DMS114 treated with DMSO at 0.1 percent for 48 hours (cell line): ENCODE data around the gene KIF1A.
"Not testable (repeated sequence)": the region's sequence is repeated elsewhere in the genome, so short reads cannot be mapped to it uniquely, and the experiment has no call there.

Experiments
- DNase-seq: peaks from one replicate; lab custom pipeline; 2025; ENCODE audit not compliant: unreplicated experiment; lab: John Stamatoyannopoulos, UW

The KIF1A gene

DNA sequence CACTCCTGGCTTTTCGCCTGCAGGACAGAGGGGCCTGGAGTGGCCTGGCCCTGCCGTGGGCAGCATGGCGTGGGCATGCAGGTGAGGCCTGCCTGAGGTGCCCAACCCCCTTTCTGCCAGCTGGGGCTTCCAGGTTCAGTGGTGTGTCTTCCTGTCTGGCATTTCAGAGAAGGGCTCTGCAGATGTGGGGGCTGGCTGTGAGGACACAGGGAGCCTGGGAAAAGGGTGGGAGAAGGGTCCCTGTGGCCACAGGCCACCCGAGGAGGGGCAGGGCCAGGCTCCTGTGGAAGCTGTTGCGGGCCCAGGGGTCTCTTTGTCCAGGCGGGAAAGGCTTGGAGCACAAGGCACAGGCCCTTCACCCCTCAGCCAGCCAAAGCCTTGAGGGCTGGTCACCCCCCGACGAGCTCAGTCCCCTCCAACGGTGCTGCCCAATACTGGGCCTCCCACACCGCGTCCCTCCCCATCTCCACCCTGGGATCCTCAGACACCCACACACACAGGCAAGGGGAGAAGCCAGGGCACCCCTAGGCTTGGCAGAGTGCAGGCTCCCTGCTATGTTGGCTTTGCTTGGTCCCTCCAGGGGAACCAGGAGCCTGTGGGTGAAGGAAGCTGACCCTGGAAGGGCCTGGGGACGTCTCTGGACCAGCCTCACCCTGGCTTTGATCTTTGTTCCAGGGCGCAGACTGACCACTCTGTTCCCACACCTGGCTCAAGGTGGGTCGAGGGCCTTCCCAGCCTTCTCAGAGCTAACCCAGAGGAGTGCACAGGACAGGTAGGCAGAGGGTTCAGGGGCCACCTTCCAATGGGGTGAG, 132.1 kb downstream of the KIF1A start:
- no peak for DNase-seq

DNA sequence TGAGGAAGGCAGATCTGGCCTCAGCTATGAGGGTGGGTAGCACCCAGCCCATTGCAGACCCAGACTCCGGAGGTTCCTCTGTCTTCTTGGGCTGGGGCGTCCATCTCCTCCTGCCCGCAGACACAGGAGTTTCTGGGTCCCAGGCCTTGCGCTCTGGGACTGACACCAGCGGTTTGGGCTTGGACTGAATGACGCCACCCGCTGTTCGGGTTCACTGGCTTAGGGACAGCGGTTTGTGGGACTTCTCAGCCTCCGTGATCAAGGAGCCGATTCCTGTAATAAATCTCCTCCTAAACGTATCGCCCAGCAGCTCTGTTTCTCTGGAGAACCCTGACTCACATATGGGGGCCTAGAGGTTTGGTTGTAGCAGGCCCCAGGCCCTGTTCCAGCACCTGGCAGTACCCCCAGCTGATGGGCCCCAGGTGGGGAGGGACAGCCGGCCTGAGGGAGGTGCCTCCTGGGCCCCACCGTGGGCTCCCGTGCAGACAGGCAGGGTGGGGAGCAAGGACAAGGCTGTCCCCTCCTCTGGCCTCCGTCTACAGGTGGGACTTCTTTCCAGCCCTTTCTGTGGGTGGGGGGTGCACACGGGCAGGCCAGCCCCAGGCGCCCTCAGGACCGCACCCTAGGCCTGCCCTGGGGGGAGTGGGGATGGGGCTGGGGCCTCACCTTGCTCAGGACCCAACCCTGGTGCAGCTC, 132.8 kb downstream of the KIF1A start:
- no peak for DNase-seq

DNA sequence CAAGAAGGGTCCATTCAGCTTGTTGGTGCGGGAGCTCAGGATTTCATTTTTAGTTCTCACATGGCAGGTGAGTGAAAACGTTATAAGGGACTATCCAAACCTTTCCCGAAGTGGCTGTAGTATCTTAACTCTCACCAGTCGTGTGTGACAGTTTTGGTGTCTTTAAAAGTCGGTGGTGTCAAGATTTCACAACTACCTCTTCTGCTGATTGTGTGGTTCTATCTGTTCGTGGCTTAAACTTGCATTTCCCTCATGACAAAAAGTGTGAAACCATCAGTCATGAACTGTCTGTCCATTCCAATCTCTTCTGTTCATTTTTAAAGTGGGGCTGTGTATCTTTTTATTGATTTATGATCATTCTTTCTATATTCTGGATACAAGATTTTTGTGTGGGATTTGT, 133.6 kb downstream of the KIF1A start:
- no peak for DNase-seq

DNA sequence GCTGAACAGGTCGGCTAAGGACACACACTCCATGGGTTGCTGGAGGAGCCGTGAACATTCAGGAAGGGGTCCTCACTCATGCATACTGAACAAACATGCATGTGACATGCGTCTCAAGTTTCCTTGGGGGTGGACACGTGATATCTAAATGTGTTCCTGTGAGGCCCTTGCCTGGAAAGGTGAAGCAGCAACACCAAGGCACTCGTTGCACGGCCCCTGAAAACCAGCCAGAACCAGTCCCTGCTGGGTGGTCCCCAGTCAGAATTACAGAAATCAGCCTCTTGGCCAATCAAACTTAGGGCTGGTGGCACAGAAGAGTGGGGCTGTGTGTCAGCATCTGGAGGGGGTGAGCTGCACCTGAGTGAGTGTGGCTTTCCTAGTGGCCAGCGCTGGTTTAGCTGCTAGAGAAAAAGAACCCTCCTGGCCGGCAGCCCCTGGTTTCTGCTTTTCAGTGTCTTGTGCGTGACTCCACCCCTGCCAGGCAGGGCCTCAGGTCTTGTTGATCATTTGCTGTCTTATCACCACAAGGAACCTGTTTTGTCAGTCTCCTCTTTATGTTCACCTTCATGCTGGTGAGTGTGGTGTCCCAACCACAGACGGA, 134.1 kb downstream of the KIF1A start:
- DNase-seq: no peak

DNA sequence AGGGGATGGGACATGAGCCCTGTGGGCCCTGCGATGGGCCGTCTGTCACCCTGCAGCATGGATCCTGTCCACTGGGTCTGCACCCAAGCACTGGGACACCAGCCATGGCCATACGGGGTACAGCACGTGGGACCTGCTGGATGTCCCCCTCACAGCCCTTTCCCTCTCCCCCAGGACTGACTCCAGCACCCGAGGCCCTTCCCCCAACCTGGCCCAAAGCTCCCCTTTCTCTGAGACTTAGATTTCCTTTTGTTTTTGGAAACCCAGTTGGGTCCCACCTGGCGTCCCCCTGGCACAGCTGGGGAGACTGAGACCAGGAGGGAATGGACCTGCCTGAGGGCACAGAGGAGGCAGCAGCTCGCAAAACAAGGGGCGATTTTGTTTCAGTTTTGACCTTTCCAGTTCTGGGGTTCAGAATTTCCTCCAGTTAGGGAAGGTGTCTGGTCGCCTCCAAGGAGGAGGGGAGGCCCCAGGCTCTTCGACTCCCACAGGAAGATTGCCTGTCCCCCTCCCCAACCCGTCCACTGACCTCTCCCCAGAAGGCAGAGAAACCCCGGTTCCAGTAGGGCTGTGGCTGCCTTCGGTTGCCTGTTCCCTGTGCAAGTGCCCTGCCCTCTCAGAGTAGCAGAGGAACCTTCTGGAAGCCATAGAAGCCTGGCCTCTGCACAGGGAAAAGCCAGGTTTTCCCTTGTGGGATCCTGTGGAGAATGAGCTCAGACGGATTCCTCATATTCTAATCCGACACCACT, 135.9 kb downstream of the KIF1A start:
- DNase-seq: not testable (repeated sequence)

DNA sequence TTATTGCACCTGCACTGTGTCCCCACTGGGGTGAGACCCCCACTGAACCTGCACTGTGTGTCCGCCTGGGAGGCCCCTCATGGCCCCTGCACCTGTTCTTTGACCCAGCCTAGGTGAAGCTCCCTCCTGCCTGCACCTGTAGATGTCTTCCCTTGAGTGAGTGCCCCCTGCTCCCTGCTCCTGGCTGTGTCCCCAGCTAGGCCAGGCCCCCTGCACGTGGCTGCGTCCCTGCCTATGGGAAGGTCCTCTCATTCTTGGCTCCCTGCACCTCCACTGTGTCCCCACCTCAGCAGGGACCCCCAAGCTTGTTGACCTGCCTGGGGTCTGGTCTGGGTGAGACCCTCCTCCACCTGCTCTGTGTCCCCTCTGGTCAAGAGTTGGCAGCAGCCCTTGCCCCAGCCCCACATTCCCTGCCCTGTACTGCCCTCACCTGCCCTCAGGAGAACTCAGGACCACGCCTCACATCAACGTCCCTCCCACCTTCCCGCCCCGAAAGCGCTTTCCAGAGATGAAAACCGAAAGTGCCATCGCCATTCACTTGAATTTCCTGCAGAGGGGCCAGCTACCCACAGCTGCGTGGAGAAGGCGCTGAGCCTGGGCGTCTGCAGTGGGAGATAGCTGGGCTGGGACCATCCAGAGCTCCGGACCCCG, 136.6 kb downstream of the KIF1A start:
- DNase-seq: not testable (repeated sequence)

DNA sequence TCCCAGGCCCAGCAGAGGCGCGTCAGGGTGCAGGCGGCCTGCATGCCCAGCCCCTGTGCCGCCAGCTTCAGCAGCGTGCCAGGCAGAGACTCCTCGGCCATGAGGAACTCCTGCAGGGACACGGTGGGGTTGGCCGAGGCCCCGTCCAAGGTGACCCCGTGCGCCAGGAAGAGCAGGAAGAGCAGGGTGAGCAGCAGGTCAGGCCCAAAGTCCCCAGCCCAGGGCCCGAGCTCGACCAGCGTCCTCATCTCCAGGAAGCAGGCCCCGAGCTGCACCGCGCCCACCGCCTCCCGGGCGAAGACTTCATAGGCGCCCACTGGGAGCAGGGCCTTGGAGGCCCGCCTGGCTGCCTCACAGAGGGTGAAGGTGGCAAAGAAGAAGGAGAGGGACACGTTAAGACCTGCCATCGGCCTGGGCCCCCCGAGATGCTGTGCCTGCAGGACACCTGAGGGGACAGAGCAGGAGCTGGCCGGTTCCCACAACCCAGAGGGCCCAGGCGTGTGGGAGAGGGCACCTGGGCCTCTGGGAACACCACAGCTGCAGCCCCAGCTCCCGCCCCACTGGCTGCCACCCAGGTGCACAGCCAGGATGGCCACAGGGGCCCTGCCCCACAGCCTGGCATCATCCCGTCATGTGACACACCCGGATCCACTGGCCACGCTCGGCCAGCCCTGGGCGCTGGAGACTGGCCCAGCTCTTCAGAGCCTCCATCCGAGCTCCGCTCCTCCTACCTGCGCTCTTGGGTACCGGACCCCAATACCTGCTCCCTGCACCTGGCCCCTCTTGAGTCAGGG, 137.4 kb downstream of the KIF1A start, which contains the start of gene AQP12B:
AQP12B (minus strand) TSS at position 455 of the 794 bp plus-strand sequence; CDS start at position 407, 48 bp downstream.
- not testable (repeated sequence) for DNase-seq

DNA sequence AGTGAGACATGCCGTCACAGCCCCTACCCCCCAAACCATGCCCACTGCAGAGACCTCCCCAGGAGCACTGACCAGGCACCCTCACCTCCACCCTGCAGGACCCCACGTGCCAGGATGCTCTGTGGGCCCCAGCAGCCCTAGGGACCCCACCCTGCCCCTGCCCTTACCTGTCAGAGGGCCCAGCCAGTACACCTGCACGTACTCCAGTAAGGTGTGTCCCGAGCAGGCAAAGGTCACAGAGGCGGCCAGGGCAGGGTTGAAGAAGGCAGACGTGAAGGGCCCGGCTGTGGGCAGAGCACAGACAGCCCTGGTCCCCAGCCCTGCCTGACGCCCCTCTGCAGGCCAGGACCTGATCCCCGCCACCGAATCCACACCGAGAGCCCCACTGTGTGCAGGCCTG, 139.8 kb downstream of the KIF1A start:
- not testable (repeated sequence) for DNase-seq

DNA sequence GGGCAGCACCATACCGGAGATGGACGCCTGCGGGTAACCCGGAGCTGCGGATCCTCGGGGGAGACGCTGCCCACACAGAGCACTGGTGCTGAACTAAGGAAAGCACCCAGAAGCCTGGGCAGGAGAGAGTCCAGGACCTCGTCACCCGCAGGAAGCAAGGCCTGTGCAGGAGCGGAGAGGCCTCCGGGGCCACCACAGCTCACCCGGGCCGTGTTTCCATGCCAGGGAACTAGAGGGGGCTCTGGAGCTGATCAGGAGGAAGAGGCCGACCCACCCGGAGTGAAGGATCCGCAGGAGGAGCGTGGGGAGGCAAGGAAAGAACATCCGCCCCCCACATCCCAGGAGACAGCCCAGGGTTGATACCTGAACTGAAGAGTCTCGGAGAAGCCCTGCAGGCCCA, 141.1 kb downstream of the KIF1A start:
- not testable (repeated sequence) for DNase-seq

DNA sequence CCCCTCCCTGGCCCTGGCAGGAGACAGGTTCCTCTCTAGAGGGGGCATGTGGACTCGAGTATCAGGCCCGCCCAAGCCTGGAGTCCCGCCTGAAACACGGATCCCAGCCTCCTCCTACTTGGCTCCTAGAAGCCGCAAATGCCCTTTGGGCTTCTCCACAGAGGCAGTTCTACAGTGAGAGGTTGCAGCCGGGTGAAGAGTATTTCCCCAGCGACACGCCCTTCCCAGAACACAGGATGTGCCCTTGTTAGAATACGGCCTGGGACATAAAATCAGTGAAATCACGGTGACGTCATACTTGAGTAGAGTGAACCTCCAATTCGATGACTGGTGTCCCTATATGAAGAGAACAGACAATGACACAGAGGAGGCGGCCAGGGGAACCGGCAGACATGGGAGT, 142.0 kb downstream of the KIF1A start:
- DNase-seq: not testable (repeated sequence)

DNA sequence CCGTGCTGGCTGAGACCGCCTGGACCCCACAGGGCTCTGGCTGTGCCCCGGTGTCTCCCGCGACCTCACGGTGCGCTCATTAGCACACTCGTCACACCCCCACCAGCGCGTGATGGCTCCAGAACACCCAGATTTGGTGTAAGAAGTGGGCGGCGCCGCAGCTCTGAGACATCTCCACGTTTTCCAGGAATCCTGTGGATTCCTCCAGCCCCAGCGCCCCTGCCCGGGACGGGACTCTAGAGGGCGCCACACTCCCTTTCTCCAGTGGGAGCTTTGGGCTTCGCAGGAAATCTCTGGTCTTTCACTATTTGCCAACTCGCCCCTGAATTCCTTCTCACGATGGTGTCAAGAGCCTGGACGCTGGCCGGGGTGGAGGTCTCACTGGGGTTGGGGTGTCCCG, 144.7 kb downstream of the KIF1A start:
- DNase-seq: not testable (repeated sequence)

DNA sequence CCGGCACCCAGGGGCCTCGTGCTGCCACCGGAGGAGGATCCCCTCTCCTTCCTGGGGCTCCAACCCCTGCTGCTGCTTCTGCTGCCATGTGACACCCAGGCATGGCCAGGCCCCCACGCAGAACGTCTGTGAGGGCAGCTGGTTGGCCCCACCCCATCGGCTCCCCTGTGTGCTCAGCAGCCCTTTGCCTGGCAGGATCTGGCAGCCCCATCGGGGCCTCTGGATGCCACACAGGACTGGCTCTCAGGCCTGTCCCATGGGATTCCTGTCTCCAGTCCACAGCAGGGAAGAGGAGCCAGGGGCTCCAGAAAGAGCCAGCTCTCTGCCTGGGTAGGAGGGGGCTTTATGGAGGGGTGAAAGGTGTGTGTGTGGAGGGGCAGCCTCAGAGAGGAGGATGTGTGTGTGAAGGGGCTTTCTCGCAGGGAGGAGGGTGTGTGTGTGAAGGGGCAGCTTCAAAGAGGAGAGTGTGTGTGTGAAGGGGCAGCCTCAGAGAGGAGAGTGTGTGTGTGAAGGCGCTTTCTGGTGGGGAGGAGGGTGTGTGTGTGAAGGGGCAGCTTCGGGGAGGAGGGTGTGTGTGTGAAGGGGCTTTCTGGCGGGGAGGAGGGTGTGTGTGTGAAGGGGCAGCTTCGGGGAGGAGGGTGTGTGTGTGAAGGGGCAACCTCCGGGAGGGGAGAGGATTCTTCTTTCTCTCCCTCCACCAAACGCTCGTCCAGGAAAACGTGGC, 145.4 kb downstream of the KIF1A start:
- not testable (repeated sequence) for DNase-seq

DNA sequence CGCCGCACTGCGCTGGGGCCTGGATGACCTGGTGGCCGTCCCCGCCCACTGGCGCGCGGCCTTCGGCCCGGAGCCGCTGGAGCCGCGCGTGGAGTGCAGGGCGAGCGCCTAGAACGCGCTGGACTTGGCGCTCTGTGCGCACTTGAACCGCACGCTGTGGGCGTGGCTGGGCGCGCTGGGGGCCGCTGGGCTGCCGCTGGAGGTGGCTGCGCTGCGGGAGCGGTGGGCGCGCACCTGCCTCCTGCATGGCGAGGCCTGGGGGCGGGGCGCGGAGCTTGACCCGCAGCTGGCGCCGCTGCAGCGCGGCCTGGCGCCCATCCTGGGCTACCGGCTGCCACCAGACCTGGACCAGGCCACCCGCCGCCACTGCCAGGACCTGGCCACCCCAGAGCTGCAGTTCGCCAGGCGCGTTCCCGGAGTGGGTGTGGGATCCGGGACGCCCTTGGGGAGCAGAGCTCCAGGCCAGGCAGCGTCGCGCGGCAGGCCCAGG, 147.3 kb downstream of the KIF1A start:
- DNase-seq: no peak

DNA sequence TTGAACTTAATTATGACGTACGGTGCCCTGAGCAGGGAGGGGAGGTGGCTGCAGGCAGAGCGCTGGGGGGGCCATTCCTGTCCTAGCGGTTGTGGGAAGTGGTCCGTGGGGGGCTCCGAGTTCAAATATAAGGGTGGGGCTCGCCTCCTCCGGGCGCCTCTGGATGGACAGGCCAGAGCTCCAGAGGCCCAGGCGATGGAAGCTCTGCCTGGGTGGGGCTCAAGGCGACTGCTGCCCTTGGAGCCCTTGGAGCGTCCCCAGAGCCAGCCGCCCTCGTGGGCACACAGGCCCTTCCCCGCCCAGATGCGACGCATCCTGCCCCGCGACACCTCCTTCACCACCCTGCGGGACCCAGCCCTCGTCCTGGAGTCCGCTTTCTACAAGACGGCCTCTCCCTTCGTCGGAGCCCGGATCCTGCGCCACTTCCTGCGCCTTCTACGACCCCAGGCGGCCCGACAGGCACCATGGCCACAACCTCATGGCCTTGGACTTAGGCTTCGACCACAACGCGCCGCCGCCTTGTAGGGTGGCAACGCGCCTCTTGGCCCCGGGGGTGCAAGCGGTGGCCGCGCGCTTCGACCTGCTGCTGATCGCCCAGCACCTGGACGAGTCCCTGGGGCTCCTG, 147.8 kb downstream of the KIF1A start:
- no peak for DNase-seq

DNA sequence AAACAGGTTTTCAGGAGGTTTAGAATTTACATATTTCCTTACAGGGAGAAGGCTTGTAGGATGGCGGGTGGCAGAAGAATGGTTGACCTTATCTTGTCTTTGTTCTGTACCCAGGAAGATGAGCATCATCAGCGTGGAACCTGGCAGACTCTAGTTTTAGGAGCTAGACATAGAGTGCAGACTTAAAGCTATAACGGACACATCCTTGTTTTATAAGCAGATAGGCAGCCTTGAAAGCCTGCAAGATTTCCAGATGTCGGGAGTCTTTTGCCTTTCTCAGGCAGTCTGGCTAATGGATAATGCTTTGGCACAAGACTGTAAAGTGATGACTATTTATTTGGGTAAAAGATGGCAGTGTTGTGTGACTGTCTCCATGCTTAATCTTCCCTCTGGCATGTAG, 149.1 kb downstream of the KIF1A start:
- no peak for DNase-seq

DNA sequence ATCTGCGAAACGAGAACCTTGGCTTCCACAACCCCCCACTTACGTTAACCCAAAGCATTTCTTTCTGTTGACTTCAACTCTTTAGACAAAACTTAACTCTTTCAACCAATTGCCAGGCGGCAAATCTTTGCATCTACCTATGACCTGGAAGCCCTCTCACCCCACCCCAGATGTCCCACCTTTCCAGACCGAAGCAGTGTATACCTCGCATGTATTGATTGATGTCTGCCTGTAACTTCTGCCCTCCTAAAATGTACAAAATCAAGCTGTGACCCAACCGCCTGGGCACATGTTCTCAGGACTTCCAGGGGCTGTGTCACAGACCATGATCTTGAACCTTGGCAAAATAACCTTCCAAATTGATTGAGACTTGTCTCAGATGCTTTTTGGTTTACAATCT, 149.6 kb downstream of the KIF1A start:
- no peak for DNase-seq

DNA sequence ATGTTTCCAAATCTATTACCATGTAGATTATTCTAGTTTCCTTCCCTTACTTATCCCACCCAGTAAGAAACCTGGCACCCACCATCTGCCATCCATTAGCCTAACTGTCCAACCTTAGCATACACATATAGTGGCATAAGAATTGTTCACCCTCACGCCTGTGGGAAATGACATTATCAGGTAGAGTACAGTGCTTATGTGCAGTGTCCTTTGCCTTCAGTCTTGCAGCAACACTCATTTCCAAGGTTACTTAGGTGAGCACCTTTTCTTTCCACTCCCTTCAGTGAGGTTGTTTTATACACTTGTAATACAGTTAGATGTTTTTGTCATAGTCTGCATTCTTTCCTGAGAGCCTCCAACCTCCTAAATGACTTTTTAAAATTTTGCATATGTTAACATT, 155.4 kb downstream of the KIF1A start:
- no peak for DNase-seq
